GM19238 (cell line): Measurements from ENCODE around the gene NETO2.
"Not testable (repeated sequence)": the region's sequence is repeated elsewhere in the genome, so short reads cannot be mapped to it uniquely, and the experiment has no call there.

Experiments used
- DNase-seq: peaks from one replicate; pipeline ENCODE4 v3.0.0; 2011; ENCODE audit warnings: low spot score; ENCODE audit not compliant: insufficient read length

The NETO2 gene

GRCh38 chr16:47136099-47136842, 7.5 kb downstream of the NETO2 start:
- DNase-seq, result no peak

GRCh38 chr16:47134550-47134949, 9.2 kb downstream of the NETO2 start:
- no peak for DNase-seq

GRCh38 chr16:47132308-47132707, 11.4 kb downstream of the NETO2 start:
- DNase-seq, result no peak

GRCh38 chr16:47129755-47130435, 13.8 kb downstream of the NETO2 start:
- no peak for DNase-seq

GRCh38 chr16:47127541-47127940, 16.2 kb downstream of the NETO2 start:
- DNase-seq, result no peak

- DNase-seq, result no peak
These were observed 18.0 kb downstream of the NETO2 start for GRCh38 chr16:47125757-47126156.

GRCh38 chr16:47113130-47113529, 30.6 kb downstream of the NETO2 start:
- DNase-seq, result no peak

GRCh38 chr16:47110939-47111338, 32.8 kb downstream of the NETO2 start:
- DNase-seq, result no peak

GRCh38 chr16:47109361-47109760, 34.4 kb downstream of the NETO2 start:
- no peak for DNase-seq

- not testable (repeated sequence) for DNase-seq
These were observed 40.8 kb downstream of the NETO2 start for GRCh38 chr16:47102921-47103320.

- DNase-seq, result not testable (repeated sequence)
These were observed 46.6 kb downstream of the NETO2 start for GRCh38 chr16:47097154-47097553.

- DNase-seq, result no peak
These were observed 47.4 kb downstream of the NETO2 start for GRCh38 chr16:47096297-47096696.

- no peak for DNase-seq
These were observed 59.5 kb downstream of the NETO2 start for GRCh38 chr16:47084198-47084597.

GRCh38 chr16:47082099-47082865, 61.5 kb downstream of the NETO2 start:
- no peak for DNase-seq

GRCh38 chr16:47081115-47081514, 62.6 kb downstream of the NETO2 start:
- no peak for DNase-seq

- DNase-seq, result no peak
These were observed 63.9 kb downstream of the NETO2 start for GRCh38 chr16:47079860-47080259.

GRCh38 chr16:47073223-47074155, 70.3 kb downstream of the NETO2 start:
- DNase-seq, result no peak

GRCh38 chr16:47072158-47072557, 71.6 kb downstream of the NETO2 start:
- no peak for DNase-seq

GRCh38 chr16:47069841-47070584, 73.7 kb downstream of the NETO2 start:
- DNase-seq, result no peak

GRCh38 chr16:47069313-47069712, 74.4 kb downstream of the NETO2 start:
- no peak for DNase-seq
